T-helper 2 cell treated with Interferon-gamma antibody and Interleukin-4, amounts not matched to agents 100 ng/mL and 5 ng/mL, for 36 hours (primary cell): ENCODE results near the gene ADPRHL1. TPM values are rescaled to one million over a fixed set of nuclear protein-coding genes. Genes with fewer than 3 reads are reported as not detected.

Experiments used
- intact Hi-C: fragments of 100-400 bp; cut with micrococcal nuclease; formaldehyde crosslinking; loops from one replicate; pipeline ENCODE4 v1.15.1; 2023
- total RNA-seq: library from RNA; stranded (reverse); gene quantifications from 2 replicates; pipeline ENCODE4 v1.2.3, GENCODE V29; 2022

The ADPRHL1 gene
- total RNA-seq, 1 donor from 2014 or later = 0.98 TPM

DNA sequence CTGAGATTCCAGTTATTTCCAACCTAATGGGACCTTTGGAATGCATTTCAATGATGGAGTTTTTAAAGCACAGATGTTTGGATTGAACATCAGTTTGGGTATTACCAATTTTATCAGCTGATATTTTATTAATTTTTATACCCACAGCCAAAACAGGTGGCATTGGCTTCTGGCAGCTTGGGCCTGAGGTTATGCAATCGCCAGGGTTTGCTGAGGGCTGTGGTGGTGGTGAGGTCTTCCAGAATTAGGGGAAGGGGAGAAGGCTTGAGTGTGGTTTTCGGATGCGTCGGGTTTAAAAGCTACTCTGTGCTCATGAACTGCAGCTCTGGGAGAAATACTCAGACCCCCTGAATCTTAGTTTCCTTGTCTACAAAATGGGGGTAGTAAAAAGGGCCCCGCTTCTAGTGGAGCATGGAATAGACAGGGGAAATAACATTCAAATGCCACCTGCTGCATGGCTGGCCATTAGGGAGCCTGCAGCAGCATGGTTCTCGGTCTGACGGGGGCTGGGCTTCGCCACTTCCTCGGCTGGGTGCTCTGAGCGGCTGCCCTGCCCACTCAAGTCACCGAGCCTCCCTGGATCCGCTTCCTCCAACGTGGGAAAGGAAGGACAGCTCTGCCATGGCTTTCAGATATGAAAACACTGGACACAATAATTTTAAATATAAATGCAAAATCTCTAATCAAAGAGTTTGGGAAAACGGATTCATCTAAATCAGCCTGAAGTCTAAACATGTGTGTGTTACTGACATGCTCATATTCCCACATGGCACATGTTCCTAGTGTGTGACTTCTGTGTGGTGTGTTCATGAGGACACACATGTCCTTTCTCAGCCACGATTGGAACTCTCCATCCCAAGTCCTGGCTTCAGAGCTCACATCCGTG, 35.2 kb downstream of the ADPRHL1 start:
- intact Hi-C loops = no loop called here

DNA sequence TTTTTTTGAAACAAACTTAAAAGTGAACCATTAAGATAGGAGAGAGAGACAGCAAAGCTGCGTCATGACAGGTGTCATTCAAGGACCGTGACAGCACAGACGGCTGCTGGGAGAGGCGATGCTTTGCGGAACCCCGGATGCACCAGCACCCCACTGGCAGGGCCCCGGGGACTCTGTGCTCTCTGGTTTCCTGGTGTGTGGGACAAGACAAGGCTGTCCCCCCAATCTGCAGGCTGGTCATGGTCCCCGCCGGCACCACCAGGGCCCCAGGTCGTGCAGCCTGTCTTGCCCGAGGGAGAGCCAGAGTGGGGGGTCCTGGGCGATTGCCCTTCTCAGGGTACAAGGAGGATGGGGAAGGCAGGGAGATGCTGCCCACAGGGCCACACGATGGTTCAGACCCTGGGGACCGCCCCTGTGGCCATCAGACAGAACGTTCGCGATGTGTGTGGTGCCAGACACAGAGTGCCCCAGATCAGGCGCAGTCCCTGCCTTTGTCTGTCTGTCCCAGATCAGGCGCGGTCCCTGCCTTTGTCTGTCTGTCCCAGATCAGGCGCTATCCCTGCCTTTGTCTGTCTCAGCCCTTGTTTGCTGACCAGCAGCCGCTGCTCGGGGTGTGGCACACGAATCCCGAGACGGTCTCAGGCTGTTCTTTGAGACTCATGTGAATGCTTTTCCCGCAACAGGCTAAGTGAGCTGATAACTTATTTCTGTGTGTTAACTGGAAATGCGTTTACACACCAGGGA, 36.1 kb downstream of the ADPRHL1 start:
- intact Hi-C loops = no loop called here

DNA sequence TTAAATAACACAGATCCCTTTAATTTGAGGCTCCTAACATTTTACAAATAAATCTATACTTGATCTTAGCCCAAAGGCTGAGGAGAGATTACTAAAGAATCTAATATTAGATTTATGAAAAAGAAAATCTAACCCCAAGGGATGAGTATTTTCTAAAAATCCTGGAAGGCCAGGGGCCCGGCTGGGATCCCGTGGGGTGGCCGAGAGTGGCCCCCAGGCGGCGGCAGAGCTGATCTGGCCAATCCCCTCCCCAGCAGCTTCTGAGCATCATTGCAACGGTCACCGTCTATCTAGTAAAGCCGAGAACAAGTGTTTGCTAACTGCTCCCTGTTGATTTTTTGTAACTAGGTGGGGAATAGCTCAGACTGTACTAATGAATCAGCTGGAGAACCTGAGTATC, 37.5 kb downstream of the ADPRHL1 start:
- intact Hi-C loops = no loop called here

DNA sequence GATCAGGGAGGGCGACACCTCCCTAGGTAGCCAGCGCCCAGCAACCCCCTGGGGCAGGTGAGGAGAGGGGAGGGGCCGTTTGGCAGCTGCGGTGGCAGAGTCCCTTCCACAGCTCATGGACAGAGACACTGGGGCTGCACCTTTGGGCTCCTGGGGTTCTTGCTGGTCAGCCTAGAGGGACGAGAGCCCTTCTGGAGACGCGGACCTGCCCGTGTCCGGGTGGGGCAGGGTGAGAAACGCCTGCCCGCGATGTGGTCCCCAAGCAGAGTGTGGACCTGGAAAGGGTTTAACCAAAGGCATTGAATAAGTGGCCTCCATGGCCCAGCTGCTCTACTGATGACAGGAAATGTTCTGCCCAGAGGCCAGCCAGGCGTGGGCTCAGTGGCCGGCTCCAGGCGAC, 38.3 kb downstream of the ADPRHL1 start:
- intact Hi-C loops = no loop called here

DNA sequence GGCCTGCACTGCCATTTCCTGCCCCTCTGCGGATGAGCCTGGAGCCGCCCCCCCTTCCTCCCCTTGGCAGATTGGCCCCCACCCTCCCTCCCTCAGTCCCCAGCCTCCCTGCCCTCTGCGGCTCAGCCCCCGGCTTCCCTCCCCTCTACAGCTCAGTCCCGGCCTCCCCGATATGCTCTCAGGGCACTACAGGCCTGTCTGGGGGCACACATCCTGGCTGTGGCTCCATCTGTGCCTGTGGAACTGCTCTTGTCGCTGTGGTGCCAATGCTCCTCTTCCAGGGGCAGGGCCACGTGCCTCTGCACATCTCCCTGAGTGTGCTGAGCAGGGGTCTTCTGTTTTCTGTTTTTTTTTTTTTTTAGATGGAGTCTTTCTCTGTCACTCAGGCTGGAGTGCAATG, 39.0 kb downstream of the ADPRHL1 start:
- intact Hi-C loops = no loop called here

DNA sequence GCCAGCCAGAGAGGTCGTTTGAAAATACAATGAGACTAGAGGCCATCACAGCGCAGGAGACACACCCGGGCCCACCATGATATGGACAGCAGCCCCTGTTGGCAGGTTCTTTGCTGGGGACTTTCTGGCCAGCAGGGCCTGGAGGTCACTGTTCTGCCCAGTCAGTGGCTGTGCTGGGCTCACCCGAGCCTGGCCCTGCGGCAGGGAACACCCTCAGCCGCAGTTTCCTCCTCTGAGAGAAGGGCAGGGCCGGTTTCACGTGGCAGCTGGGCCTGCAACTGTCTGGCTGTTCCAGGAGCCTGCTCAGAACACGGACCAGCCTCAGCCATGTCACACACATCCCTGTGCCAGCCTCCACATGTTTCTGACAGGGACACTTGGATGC, 39.4 kb downstream of the ADPRHL1 start:
- intact Hi-C loops = no loop called here

DNA sequence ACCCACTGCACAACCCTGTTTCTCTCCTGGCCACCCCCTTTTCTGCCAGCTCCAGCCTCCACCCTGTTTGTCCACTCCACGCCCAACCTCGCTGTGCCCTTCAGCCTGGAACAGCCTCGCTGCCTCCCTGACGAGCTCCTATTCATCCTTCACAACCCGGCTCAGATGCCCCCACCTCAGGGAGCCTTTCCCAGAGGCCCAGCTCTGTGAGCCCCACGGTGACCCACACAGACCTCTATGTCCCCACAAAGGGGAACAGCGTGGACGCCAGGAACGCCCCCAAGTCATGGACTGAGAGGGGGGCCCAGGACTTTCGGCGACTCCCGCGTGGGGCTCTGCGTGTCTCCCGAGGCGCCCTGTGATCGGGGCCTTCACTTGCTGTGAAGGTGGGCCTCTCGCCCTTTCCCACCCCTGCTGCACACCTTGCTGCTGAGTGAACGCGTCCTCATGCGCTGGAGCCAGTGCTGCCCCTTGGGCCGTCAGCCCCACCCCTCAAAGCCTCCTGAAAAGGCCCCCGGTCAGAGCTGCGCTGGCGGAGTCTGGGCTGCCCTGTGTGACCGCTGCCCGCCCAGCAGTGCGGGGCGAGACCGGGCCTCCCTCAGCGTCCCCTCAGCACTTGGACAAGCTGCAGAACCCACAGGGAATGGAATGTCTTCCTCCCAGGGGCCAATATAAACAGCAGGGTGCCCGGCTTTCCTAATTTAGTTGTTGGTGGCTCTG, 40.0 kb downstream of the ADPRHL1 start:
- intact Hi-C loops = no loop called here

DNA sequence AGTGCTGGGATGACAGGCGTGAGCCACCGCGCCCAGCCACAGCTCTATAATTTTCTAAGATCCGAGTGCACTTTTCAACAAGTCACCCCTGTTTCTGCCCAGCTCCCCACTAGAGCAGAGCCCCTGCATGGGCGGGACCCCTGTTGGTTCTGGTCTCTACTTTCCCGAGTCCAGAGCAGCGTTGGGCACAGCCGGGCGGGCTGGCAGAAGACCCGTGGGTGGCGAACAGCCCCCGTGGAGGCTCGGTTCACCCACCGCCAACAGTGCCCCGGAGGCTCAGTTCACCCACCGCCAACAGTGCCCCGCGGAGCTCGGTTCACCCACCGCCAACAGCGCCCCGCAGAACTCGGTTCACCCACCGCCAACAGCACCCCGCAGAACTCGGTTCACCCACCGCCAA, 40.8 kb downstream of the ADPRHL1 start:
- intact Hi-C loops = no loop called here

DNA sequence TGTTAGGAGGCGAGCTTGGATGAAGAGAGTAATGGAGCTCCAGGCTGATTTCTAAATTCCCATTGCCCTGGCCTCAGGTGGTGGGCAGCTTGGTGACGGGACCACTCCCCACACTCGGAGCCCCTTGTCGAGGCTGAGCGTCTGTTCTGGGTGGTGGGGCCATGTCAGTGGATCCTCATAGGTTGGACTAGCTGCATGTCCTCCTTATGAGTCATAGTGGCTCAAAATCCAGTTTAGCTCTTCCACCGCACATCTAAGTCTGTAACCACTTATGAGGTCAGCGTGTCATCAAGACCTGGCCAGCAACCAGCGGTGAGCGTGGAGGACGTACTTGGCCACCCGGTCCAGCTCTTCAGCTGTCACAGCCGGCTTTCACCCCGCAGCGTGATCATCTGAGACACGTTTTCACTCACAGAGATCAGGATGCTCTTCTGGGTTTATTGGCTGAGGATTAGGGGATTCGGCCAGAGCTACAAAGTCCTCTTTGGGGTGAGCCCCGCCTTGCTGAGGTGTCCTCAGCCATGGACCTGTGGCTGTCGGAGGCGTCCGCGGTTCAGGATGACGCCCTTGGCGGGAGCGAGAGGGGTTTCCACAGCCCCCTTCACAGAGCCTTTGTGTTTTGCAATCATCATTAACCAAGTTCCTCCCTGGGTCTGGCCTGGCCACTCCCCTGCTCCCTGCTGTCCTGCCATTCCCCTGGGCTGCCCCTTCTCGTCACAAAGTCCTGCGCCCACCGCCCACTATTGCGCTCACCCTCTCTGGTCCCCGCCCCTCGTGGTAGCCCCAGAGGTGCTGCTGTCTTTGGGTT, 41.9 kb downstream of the ADPRHL1 start:
- intact Hi-C loops = no loop called here

DNA sequence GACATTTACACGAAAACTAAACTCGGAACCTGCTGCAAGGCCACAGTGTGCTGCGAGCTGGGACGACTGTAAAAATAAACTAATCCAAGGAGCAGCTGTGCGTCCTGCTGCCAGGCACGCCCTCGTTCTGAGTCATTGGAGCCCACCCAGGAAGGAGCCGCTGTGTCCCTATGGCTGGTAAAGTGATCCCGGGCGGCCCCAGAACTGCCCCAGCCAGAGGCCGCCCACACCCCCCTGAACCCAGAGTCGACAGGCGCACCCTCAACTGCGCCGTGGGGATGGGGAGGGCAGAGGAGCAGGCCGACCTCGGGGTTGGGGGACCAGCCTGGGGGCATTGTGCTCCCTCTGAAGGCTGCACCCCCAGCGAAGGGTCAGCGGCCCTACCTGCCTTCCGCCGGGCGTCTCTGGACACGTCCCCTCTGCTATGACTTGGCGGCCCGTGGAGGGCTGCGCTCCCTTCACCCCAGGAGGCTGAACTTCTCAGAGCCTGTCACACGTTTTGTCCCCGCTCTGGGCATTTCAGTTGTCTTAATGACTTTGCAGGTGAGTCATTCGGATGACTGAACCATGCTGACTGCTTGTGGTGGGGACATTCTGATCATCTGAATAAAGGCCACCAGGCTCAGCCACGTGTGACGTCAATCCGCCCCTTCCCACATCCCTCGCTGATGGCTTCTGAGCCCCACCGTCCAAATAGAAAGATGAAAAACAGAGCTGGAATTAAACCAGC, 42.7 kb downstream of the ADPRHL1 start:
- intact Hi-C loops = no loop called here

DNA sequence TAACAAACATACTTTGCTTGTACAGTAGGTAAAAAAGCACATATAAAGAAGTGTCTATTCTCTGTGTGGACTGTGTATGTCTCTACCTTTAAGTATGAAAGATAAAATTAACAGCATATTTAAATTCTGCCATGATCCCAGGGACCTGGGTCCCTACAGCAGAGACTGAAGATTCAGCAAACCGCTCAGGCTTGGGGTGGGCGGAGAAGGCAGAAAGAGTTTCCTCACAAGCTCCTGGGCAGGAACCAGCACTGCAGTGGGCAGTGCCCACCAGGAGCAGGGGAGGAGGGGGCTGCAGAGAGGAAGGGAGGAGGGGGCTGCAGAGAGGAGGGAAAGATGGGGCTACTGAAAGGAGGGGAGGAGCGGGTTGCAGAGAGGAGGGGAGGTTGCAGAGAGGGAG, 44.7 kb downstream of the ADPRHL1 start:
- intact Hi-C loops = no loop called here

DNA sequence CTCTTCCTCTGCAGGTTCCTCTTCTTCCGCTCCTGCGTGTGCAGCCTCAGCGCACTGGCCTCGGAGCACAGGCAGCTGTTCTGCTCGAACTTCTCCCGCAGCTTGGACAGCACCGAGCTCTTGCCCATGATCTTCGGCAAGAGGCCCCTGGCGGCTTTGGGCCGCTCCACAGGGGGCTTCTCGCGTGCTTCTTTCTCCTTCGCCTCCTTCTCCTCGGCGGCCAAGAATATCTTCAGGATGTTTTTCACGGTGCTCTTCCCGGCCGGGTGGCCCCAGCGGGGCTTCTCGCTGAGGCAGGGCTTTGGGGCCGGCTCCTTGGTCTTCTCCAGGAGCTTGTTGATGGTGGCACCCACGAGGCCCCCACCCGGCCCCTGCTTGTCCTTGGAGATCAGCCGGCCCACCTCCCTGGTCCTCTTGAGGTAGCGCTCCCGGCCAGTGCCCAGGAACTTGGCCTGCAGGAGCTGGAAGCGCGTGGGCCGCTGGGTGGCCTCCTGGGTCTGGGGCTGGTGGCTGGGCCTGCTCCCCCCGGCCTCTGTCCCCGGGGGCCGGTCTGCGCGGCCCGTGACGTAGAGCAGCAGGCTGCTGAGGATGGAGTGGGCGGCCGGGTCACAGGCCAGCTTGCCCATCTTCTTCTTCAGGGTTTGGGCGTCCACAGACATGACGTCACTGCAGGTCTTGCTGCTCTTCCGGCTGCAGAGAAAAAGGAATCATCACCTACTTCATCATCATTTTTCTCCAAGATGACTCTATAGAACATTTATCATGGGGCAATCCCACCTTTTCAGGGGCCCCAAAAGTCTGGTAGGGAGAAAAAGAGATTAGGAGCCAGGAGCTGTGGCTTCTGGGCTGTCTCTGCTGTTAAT, 45.5 kb downstream of the ADPRHL1 start:
- intact Hi-C loops = no loop called here

DNA sequence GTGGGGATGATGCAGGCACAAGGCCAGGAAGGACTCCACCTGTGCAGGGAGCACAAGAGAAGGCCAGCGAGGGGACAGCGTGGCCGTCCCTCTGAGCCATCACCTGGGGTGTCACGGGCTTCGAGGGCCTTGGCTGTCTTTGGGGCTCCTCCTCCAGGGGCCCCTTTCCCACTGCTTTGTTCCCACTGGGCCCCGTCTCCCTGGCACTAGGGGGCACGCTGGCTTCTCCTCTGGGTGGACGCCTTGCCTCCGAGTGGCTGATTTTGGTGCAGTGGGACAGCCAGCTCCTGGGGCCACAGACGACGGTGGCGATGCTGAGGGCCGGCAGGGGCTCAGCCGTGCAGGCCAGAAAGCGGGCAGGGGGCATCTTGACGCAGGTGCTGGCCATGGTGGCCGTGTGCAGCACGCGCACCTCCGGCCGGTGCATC, 46.2 kb downstream of the ADPRHL1 start:
- intact Hi-C loops = no loop called here

DNA sequence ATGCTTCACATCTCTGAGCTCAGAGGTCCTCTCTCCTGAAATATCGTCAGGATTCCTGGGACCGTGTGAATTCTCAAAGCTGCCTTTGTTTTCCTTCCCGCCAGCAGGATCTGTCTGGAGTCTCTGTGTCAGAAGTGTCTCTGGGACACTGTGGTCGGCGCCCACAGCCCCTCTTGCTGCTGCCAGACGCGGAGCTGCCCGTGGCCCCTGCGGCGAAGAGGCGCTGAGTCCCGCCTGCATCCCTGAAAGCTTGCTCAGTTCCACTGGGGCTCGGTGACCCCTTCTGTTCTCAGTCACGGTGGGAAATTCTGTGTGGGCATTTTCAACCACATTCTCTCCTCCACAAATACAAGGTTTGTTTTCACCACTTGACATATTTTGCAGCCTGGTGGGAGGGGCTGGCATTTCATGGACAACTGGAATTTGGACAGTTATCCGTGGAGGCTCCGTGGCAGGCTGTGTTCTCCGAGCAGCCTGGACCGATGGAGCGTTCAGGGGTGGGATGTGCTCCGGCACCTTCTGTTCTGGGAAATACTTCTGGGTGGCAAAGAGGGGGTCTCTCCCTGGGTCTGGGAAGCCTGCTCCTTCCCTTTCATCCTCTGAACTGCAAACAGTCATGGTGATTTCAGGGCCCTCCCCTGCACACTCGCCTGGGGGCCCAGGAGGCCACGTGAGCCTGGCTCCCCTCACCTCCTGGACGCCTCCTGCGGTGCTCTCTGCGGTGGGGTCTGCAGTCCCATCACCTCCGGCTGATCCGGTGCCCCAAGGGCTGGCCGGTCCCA, 46.8 kb downstream of the ADPRHL1 start:
- intact Hi-C loops = no loop called here

DNA sequence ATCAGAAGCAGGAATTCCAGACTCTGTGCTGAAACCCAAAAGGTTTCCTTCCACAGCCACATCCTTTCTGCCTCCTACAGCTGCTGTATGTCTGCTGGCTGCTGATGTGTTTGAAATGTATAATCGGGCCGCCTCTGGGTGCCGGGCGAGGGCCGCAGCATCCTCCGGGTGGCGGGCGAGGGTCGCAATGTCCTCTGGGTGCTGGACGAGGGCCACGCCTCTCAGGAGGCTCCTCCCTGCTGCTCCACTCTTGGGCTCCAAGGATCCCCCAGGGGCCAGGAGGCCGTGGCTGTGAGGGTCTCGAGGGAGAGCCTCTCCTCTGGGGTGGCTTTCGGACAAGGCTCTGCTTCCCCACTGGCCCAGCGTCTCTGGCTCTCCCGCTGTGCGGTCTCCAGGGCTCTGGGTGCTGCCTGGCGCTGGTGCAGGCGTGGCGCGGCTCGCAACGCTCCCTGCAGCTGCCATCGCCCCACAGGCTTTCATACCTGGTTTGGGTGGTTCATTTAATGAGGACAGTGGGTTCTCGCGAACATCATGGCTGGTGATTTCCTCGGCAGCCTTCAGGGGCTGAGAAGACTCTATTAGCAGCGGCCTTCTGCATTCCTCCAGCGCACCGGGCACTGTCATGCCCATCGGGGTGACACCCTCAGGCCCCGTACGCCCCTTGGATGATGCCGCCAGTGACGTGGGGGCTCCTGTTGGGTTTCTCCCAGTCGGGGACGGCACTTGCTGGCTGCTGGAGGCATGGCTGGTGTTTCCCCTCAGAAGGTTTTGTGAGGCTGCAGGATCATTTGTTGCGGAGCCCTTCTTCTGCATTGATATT, 47.6 kb downstream of the ADPRHL1 start:
- intact Hi-C loops = no loop called here

DNA sequence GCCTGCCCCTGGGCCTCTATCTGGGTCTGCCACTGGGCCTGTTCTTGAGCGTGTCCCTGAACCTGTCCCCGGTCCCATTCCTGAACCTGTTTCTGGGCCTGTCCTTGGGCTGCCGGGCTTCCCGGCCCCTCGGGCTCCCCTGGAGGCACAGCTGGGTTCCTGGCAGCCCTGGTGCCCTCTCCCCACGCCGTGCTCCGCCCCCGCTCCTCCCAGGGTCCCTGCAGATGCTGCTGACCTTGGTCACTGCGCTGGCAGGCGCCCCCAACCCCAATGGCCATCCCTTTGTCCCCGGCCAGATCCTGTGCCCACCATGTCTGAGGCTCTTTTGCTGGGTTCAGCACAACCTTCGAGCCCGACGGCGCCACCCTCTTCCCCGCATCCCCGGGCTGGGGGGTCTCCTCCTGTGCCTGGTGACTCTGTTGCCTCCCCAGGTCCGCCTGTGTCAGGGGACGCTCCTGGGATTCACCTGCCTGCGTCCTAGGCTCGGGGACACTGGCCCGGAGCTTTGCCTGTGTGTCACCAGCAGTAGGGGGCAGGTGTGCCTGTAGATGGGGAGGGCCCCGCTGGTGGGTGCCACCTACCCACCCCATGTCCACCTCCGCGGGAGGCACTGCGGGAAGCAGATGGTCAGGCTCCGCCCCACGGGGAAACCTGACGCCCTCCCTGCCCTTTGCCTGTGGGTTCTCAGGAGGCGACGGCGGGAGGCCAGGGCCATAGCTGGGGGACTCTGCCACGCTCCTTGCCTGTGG, 48.4 kb downstream of the ADPRHL1 start:
- intact Hi-C loops = no loop called here

DNA sequence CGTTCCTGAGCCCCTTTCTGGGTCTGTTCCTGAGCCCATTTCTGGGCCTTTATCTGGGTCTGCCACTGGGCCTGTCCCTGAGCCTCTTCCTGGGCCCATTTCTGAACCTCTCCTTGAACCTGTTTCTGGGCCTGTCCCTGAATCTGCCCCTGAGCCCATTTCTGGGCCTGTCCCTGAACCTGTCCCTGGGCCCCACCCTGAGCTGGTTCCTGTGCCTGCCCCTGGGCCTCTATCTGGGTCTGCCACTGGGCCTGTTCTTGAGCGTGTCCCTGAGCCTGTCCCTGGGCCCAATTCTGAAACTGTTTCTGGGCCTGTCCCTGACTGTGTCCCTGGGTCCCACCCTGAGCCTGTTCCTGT, 48.9 kb downstream of the ADPRHL1 start:
- intact Hi-C loops = no loop called here
